ENCODE data around the gene PKLR.

PKLR gene

DNA sequence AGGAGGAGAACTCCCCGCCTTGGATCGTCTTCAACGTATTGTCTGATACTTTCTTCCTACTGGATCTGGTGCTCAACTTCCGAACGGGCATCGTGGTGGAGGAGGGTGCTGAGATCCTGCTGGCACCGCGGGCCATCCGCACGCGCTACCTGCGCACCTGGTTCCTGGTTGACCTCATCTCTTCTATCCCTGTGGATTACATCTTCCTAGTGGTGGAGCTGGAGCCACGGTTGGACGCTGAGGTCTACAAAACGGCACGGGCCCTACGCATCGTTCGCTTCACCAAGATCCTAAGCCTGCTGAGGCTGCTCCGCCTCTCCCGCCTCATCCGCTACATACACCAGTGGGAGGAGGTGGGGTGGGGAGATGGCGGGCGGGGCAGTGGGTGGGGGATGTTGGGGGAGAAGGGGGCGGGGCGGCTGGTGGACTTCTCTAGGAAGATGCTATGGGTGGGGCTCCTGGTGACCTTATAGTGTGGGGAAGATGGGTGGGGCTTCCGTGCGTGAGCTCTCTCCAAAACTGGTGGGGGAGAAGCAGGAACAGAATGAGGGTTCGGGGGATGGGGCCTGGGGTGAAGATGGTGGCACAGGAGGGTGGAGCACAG, 18.6 kb downstream of the PKLR start:
- no peak for DNase-seq

DNA sequence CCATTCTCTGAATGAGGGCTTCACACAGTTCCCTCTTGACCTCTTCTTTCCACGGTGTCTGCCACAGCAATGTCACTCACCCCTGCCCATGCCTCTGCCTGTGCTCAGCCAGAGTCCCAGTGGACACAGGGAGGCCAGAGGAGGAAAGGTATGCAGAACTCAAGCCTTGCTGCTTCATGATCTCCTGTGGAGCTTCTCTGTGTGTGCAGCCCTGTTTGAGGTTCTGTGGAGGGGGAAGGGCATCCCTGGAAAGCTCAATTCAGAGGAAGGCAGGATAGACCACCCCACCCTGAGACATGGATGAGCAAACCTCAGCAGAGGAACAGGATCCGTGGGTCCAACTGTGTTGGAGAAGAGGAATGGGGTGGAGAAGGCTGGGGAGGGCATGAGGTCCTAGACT, 22.0 kb downstream of the PKLR start:
- no peak for DNase-seq

DNA sequence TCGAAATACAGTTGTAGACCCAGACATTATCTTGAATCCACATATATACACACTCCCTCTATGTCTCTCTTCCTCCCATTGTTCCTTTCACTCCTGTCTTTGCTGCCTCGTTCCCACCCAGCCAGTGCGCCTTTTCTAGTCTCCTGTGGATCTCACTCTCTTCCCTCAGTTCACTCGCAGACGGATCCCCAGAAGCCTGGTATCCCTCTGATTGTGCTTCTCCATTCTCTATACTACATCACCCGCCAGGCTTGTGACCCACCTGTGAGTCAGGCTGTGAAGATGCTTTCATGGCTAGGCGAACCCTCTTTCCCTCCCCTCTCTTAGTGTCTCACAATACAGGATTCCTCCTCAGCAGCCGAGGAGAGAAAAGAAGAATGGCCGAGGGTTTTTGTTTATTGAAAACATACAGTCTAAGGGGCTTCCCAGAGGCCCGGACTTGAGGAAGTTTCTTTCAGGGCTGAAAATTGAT, 22.5 kb downstream of the PKLR start:
- no peak for DNase-seq

DNA sequence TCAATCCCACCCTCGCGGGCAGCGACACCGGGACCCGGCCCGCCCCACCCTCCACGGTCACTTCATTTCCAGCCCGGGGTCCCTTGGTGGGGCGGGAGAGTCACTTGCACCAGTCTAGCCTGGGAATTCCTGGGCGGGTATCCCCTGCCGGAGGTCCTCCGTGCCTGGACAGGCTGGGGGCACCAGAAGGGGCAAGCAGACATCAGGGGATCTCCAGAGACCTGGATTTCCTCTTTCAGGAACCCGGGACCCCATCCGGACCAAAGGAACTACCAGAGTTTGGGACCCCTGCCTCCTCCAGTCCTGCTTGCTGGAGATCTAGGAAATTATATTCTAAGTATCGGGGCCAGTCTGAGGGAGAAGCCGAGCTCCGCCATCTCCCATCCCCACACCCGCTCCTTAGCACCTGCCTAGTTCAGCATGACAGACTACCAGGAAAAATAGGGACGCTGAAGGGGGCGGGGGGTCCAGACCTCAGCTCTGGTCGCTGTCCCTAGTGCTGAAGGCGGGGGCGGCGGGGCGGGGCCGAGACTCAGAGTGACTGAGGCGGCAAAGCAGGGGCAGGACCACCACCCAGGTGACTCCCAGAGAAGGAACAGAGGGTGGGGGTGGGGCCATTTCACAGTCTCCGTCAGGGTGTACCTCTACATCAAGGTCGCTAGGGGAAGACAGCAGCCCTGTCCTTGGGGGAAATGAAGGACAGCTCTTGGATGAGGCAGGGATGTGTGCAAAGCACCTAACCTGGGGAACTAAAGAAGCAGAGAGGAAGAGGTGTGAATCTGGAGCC, 23.1 kb downstream of the PKLR start:
- DNase-seq, result no peak

DNA sequence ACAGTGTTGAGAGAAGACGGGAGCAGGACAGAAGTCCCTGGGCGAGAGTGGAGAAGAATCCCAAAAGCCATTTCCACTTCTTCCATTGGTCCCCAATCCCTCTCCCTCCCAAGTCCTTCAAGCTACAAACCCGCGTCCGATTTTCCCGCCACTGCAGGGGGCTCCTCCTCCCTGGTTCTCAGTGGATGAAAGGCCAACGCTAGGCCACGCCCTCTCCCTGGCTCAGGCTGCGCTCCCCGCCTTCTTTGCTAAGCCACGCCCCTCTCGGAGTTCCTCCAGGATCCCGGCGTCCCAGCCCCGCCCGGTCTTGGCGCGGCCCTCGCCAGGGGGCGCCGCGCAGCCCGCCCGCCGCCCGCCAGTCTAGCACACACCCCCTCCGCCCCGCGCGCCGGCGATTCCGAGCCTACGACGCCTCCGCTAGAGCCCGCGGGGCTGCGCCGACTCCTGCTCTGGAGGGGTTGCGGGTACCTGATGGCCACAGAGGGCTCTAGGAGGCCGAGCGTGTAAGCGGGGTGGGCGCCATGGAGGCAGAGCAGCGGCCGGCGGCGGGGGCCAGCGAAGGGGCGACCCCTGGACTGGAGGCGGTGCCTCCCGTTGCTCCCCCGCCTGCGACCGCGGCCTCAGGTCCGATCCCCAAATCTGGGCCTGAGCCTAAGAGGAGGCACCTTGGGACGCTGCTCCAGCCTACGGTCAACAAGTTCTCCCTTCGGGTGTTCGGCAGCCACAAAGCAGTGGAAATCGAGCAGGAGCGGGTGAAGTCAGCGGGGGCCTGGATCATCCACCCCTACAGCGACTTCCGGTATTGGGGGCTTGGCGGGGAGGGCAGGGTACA, 24.0 kb downstream of the PKLR start, which contains the start of gene HCN3:
HCN3 (plus strand) TSS at position 394 of the 832 bp plus-strand sequence; CDS start at position 522, 128 bp downstream.
- peak; percentile 78 for DNase-seq

DNA sequence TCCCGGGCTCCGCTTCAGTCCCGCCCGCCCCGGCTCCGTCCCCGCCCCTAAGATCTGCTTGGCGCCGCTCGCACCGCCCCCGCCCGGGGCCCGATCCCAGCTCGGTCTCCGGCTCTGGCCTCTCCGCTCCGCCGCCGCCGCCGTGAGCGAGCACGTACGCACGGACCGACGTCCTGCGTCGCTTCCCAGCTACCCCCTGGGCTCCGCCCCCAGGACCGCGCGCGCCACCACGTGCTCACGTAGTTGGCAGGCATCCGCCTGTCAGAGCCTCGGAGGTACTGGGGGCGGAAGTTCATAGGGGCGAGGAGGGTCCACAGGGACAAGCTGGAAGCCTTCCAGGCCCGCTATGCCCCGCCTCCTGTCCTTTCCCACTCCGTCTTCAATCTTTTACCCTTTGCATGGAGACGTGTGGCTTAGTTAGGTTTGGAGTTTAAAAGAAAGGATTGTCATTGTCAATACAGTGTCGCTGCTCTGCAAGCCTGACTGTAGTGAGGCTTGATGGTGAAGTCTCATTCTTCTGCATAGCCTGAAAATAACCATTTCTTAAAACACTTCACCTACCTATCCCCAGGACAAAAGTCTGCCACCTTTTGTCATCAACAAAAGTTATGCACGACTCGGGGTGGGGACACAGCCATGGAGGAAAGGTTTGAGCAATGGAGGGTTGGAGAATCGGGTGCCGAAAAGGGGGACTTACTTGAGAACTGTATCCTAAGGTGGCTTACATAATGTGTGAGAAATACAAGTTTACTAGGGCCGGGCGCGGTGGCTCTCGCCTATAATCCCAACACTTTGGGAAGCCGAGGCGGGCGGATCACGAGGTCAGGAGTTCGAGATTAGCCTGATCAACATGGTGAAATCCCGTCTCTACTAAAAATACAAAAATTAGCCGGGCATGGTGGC, 27.6 kb downstream of the PKLR start, which contains the start of gene CLK2:
CLK2 (minus strand) TSS at position 162 of the 903 bp plus-strand sequence. CDS start 2,527 bp downstream, outside the sequence.
- peak; percentile 84 for DNase-seq

DNA sequence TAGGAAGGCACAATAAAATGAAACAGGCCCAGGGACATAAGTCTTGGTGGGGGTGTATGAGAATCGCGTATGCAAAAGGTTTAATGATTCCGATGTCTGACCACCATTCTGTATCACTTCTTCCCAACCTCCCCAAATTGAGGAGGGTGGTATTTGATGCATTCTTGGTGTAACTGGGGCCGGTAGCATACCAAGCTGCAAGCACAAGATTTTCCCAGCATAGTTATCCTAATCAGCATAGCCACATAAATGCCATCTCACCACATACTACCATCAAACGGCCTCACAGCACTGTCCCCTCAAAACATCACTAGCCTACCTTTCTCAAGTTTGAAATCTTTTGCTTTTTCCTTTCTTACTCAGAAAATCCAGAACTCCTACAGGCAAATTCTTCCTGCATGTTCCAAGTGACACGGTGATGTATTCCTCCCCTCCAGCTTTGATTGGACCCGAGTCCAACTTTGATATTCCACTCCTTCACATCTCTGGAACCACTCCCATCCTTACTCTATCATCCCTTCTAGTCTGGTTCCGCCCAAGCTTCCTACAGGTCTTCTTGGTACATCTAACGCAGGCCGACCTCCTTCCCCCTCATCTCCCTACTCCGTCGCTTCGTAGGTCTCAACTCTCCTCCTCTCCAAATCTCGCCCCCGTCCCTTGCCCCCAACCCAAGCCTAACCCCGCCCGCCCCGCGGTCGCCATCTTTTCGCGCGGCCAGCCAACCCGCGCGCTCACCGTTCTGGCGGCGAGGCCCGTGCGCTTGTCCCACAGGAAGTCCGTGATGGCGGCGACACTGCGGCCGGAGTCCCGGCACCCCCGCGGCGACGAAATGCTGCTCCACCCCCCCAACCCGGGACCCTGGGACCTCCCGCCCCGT, 28.5 kb downstream of the PKLR start:
- no peak for DNase-seq

DNA sequence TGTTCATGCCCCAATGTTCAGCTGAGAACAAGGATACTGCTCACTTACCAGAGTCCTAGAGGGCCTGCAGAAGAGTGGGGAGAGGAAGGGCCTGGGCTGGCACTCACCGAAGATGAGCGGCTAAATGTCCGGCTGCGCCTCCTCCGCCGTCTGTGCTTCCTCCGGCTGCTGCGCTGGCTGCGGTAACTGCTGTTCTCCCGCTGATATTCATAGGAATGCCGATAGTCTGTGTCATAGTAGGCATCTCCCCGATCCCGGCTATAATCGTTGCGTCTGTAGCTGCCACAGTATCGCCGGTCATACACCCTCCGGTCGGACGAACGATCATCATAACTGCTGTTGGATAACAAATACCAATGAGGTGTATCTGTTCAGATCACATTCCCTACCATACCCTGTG, 31.9 kb downstream of the PKLR start:
- no peak for DNase-seq

DNA sequence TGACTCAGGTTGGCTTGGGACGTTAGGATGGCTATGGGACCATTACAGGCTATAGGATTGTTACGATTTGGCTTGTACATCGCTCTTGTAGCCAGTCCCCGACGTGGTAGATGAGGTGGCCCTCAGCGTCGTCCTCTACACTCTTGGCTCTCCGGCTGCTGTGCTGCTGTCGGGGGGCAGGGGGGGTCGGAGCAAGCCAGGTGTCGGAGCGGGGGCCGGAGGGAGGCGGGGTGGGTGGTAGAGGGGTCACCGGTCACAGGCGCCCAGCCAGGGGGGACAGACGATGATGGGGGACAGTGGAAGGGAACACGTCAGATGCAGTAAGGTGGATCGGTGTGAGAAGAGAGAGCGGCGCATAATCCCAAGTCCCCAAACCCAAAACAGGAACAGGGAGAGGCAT, 32.6 kb downstream of the PKLR start:
- DNase-seq, result no peak

DNA sequence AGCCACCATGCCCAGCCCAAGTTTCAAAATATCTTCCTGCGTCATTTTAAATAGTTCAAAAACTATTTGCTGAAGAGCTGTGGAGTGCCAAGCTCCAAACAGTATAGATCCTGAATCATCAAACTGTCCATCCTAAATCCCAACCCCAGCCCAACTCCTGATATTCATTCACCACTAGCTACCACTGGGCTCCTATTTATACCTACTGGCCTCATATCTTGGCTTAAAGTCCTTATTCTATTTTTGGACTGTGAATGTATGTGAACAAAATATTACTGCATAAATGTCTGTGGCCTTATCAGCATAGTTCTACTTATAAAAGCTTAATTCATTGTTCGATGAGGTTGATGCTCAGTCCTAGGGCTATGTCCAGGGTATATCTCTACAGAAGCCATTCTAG, 33.9 kb downstream of the PKLR start:
- no peak for DNase-seq

DNA sequence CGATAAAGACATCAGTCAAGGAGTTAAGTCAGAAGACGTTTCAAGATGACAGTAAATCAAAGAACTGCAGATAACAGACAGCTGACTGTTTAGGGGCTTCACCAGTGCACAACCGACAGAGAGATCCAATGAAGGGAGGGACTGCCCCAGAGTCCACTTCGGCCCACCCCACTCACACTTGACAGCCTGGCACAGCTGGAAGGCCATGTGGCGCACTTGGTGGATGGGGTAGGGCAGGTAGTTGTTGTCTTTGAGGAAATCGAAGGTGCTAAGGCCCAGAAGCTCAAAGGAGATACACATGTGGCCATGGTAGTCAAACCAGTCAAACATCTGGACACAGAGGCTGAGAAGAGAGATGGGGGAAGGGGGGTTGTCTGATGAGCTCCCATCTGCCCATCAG, 34.7 kb downstream of the PKLR start:
- no peak for DNase-seq

DNA sequence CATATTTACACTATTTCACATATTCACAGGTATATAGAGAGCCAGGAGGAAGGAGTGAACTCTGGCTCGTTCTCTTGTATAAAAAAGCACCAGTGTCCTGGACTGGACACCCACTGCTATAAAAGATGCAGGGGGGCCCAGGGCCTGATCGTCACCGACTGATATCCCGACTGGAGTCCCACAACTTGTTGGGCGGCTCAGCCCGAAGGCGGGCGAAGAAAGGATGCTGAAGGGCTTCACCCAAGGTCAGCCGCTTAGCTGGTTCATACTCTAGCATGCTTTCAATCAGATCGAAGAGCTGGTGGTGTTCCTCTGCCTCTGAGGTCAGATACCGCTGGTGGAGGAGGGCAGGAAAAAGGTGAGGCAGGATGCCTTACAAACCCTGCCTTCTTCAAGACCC, 38.2 kb downstream of the PKLR start:
- no peak for DNase-seq

DNA sequence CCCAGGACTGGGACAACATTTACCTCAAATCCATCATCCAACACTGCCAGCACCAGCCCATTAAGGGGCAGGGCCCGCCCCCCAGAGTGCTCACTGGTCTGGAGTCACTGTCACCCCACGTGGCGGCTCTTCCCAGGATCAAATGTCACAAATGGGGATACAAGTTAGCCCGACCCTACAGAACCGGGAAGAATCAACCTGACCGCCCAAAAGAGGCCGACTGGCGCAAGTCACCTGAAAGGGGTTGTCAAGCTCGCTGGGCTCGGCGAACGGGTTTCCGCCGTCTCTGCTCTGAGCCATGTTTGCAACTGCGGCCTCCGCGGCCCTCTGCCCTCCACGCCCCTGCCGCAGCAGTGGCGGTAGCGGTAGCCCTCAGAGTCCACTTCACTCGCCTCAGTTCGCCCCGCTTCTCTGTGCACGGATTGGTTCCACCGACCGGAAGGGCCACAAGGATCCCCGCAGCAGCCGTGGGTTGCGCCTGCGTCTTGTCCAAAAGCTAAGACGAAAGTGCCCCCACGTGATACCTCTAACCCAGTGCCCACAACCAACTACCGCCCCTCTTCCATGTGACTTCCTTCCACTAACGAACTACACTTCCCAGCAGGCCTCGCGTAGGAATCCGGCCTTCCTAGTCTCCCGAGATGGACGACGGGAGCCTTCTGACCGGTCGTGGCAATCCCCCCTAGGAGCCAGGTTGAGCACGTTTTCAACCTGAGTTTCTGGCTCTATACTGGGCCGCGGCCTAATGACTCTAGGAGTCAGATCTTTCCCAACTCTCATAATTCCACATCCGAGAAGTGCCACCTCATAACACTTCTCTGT, 39.2 kb downstream of the PKLR start, which contains the start of gene SCAMP3:
SCAMP3 (minus strand) TSS at position 509 of the 822 bp plus-strand sequence; CDS start at position 300, 209 bp downstream.
- DNase-seq, result peak; percentile 94

DNA sequence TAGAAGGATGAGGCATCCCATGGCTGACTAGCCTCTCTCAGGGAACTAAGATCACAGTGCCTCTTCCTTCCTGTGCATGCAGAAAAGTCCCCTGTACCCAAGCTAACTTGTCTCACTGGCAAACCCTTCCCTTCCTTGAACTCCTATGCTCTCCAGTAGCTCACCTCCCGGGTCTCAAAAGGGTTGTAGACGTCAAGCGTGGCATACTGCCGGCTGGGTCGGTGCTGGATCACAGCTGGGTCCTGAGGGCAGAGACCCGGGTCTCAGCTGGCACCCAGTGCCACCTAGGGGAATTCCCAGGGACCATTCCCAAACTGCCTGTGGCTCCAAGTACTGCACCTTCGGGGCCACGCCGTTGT, 39.8 kb downstream of the PKLR start:
- DNase-seq, result no peak

DNA sequence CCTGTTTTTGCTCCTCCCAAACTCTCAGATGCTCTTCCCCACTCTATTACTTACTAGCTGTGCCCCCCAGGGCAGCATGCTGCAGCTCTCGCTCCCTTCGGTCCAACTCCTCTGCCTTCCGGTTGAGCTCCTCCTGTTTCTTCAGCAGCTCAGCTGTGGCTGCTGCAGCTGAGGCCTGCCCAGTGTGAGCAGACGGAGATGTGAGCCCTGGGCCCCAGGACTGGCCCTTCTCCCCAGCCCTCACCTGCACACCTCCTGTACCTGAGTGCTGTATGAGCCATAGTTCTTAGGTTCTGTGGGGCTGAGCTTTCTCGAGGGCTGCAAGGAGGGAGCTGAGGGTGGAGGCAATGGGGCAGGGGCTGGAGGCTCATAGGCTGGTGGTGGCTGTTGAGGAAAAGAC, 41.0 kb downstream of the PKLR start:
- DNase-seq, result no peak

DNA sequence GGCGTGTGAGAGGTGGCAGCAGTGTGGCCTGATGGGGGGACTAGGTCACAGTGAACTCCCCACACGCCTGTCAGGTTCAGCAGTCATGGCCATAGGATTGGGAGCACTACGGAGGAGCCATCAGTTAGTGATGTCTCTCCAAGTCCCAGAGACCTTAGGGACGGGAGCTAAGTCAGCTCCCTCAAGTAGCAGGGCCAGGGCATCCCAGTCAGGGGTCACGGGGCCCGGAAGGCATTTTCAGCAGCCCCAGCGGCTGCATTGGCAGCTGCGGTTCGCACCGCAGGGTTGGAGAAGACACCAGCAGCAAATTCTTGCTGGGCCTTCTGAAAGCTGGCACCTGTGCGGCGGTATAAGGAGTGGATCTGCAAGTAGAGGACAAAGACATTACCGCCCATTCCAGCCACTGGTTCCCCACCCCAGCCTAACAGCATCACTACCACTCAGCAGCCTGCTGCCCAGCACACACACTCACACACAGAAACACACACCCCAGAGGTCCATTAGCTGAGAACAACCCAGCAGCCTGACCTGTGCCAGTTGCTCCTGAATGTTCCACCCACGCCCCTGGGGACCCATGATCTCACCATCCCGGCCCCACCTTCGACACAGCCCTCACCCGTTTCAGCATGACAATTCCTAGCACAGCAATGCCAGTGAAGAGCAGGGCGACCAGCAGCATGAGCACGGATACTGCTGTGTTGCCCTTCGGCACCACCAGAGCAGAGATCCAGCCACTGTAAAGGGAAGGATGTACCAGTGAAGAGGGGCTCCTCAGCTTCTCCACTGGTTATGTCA, 45.0 kb downstream of the PKLR start:
- no peak for DNase-seq

DNA sequence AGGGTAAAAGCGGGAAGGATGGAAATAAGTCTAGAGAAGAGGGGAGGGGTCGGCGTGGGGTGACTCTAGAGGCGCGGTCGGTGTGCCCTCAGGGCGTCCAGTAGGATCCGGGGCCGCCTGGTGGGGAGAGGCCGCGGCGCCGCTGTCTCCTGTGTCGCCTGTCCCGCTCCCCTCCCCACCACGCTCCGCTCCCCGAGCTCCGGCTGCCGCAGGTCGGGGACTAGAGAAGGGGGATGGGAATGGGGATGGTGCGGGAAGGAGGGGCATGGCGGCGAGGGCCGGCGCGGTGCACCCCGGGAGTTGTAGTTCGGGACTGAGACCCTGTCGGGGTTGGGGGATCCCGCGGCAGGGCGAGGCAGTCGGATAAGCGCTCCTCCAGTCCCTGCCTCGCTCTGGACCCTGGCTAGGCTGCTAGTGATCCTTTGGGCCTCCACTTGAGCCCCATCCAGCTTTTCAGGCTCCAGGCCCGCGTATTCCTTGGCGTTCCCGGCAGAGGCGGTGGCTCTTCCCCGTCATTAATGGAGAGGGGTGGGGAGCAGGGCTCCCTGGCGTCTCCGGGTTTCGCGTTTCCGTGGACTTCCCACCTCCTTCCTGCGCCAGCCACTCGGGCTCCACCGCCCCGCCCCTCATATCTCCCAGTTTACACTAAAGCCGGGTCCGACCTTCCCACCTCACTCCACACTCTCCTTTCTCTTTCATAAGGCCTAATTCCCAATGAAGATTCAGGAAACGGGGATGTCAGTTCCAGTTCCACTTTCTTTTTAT, 45.8 kb downstream of the PKLR start, which contains the start of gene ENTREP3:
ENTREP3 (minus strand) TSS at position 241 of the 765 bp plus-strand sequence. CDS start 606 bp downstream, outside the sequence.
- no peak for DNase-seq

DNA sequence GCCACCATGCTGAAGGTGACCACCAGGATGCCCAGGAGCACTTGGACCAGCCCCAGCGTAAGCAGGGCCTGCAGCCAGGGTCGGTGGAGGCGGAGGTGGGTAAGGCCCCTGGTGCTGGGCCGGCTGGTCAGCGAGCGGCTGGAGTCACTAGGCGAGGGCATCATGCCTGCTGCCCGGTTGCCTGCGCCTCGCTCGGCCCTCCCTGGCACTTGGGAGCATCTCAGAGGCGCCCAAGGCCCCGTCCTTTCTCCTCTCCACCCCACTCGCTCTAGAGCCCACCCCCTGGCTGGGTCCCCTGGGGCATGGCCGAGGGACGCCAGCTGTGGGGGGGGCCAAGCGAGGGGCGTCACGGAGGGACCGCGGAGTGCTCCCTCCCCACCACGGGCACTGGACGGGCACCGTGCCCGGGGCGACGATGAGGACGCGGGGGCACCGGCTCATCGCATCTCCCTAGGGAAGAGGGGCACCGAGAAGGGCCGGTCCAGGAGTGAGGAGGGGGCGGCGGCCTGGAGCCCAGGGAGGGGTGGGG, 46.5 kb downstream of the PKLR start:
- no peak for DNase-seq

All from SIG-M5 (cell line).